Colonic mucosa (tissue), 4 donors: ENCODE measurements around the gene PIP5K1B. TPM values are rescaled to one million over a fixed set of nuclear protein-coding genes. Genes with fewer than 3 reads are reported as not detected.

Experiments
- DNase-seq: peaks from one replicate; pipeline ENCODE4 v3.0.0-alpha.2; 2020
- H3K27ac ChIP-seq: fragments of 200-600 bp; one replicate; pipeline ENCODE4 v1.8.0; 2021
- H3K27me3 ChIP-seq: fragments of 200-600 bp; one replicate; pipeline ENCODE4 v1.8.0; 2021
- H3K36me3 ChIP-seq: fragments of 200-600 bp; one replicate; pipeline ENCODE4 v1.8.0; 2021
- H3K4me1 ChIP-seq: fragments of 200-600 bp; one replicate; pipeline ENCODE4 v1.8.0; 2021; ENCODE audit warnings: mild to moderate bottlenecking
- H3K4me3 ChIP-seq: fragments of 200-600 bp; one replicate; pipeline ENCODE4 v1.8.0; 2021
- H3K9ac ChIP-seq, 2 donors: one replicate each; pipeline ENCODE4 v1.7.0; 2013; ENCODE audit warnings: control low read depth in 2 of 2, low read depth in 2 of 2, low read length in 2 of 2
- H3K9me3 ChIP-seq: fragments of 200-600 bp; one replicate; pipeline ENCODE4 v1.8.0; 2021
- CTCF ChIP-seq: fragments of 200-600 bp; IDR thresholded peaks from one replicate; pipeline ENCODE4 v1.8.0; 2022; ENCODE audit warnings: antibody characterized with exemption, mild to moderate bottlenecking
- intact Hi-C: fragments of 100-400 bp; cut with DNase I; formaldehyde crosslinking; loops from one replicate; pipeline ENCODE4 v1.14.1; 2022
- total RNA-seq, 2 donors: library from RNA; stranded (reverse); fragmentation: NEBNext Ultra II Directional in 1 of 2; extraction: Animal tissue kit (Norgen Biotek cat#: 25700) in 1 of 2; gene quantifications; one replicate each; pipeline ENCODE4 v1.2.1, GENCODE V29; 2021
- donor health status: healthy.
- donor health status: DM: no; HTN: no; CAD: no.
- donor health status: DM: no; HTN: no; CAD: no.

The PIP5K1B gene
- total RNA-seq, 2 donors from 2014 or later, result 59.2 to 74.2 TPM

DNA sequence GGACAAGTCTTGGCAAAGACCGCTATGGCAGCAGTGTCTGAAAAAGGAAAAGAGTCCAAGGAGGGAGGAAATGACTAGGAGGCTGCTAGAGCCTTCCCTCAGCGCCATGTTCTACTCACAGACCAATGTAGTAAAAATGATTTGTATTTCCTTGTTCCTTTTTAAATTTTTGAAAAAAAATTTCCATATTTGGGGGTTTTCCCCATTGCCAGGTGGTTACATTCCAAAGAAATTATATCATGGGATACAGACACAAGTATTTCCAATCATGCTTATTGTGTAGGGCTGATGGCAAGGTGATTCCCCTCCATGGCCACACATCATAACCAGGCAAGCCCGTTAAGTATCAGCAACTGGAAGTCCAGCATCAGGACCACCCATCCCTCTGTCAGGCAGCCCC lies 138.2 kb downstream of the PIP5K1B start:
- Histone ChIP-seq H3K36me3 (no peaks in the 10 kb centered on the region), H3K9me3 (no peaks in the 10 kb centered on the region), H3K4me1 (no peaks in the 10 kb centered on the region), H3K27ac (no peak overlapping the region), H3K27me3 (no peaks in the 10 kb centered on the region), H3K9ac (no peak overlapping the region), H3K4me3 (no peak overlapping the region)
- DNase-seq, result no peak
- TF ChIP-seq CTCF, result no peak
- intact Hi-C loops, result loop anchor here (10.0 kb wide), 1 partner anchor 138 kb away; the partner anchor contains the start of gene PIP5K1B

DNA sequence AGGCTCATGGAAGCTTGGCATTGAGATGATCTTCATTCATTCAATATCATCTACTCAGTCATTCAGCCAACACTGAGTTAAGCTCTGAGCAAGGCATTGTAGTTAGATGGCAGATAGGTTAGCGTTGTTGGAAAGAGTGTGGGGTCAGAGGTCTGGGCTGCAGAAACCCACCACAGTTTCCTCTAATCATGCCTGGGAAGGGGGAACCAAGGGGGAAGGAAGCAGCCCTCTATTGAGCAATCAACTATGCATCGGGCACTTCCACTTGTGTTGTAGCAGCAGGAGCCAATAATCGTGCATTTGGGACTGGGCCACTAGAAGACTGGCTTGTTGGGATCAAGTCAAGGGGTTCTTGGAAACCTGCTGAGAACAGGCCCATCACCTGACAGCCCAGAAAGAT lies 139.1 kb downstream of the PIP5K1B start:
- no peaks in the 10 kb centered on the region for H3K27me3 ChIP-seq
- H3K9me3 ChIP-seq, result no peaks in the 10 kb centered on the region
- H3K4me3 ChIP-seq, result no peak overlapping the region
- H3K27ac ChIP-seq, result no peak overlapping the region
- TF ChIP-seq CTCF, result no peak
- intact Hi-C loops, result loop anchor here (10.0 kb wide), 1 partner anchor 139 kb away; the partner anchor contains the start of gene PIP5K1B
- no peaks in the 10 kb centered on the region for H3K36me3 ChIP-seq
- H3K4me1 ChIP-seq, result no peaks in the 10 kb centered on the region
- no peak for DNase-seq
- no peak overlapping the region for H3K9ac ChIP-seq

DNA sequence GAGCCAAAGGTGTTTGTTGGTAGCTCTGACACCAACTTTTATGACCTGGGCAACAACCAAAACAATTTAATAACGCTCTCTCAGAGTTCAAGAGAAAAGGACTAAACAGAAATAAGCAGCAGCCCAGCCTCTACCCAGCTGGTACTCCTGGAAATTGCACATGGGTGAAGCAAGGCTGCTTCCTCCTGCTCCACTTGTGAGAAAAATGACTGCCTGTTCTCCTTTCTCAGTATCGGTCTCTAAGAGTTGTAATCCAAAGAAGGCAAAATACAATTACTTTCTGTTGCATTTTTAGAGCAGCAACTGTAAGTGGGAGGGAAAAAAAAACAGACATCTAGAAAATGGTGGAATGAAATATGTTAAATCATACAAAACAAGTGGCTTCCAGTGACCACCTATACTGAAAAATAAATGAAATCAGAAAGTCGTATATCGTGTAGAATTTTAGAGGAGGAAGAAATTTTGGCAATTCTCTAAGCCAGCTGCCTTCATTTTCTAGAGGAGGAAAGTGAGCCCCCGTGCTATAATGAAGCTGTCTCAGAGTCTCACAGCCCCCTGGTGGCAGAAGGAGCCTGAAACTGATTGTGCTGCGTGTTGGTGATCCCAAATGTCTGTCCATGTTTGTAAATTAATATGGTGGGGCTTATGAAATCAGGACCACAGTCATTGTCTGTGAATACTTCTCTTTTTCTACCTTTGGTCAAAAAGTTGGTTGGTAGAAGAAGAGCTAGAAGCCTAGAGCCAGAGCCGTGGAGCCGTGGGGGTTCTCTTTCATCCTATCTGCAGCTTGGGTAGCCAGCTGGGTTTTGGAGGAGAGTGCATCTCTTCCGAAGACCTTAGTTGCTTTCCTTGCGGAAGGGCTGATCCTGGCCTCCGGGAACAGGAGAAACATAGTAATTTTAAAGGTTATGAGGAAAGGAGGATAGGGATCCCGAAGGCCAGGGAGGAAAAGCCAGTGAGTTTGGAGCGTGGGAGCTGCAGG lies 139.9 kb downstream of the PIP5K1B start:
- no peaks in the 10 kb centered on the region for H3K4me1 ChIP-seq
- TF ChIP-seq CTCF, result peak; percentile 27

GRCh38 chr9:68847765-68848164 lies 142.7 kb downstream of the PIP5K1B start:
- no peak for DNase-seq
- intact Hi-C loops, result loop anchor here (10.0 kb wide), 1 partner anchor 143 kb away; the partner anchor contains the start of gene PIP5K1B
- no peak overlapping the region for H3K4me3 ChIP-seq

More for the DNA sequence above, 139.9 kb downstream of the PIP5K1B start:
- Histone ChIP-seq H3K27ac (no peak overlapping the region), H3K9me3 (no peaks in the 10 kb centered on the region), H3K27me3 (no peaks in the 10 kb centered on the region), H3K36me3 (no peaks in the 10 kb centered on the region), H3K4me3 (no peak overlapping the region), H3K9ac (no peak overlapping the region)
- DNase-seq, result peak; percentile 37
- intact Hi-C loops, result loop anchor here (10.0 kb wide), 1 partner anchor 140 kb away; the partner anchor contains the start of gene PIP5K1B

DNA sequence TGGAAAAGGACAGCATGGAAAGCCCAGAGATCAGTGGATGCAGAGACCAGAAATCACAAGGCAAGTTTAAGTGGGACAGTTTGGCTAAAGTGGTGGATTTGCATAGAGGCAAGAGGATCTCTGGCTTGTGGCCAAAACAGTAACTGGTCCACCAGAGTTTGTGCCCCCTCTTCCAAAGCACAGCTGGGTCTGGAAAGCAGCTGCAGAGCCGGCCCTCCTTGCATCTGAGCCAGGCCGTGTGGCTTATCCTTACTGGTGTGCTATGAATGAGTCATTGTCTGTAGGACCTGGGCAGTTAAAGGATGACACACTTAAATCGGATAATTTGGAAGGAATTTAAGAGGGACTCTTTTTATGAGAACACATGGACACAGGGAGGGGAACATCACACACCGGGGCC lies 146.6 kb downstream of the PIP5K1B start:
- H3K9me3 ChIP-seq, result no peaks in the 10 kb centered on the region
- TF ChIP-seq CTCF, result no peak
- H3K4me1 ChIP-seq, result no peaks in the 10 kb centered on the region
- H3K9ac ChIP-seq, result no peak overlapping the region
- no peaks in the 10 kb centered on the region for H3K27me3 ChIP-seq
- no peak for DNase-seq
- no peak overlapping the region for H3K4me3 ChIP-seq
- H3K27ac ChIP-seq, result no peak overlapping the region
- intact Hi-C loops, result no loop called here
- no peaks in the 10 kb centered on the region for H3K36me3 ChIP-seq

More at GRCh38 chr9:68847765-68848164, 142.7 kb downstream of the PIP5K1B start:
- Histone ChIP-seq H3K27ac (no peak overlapping the region), H3K27me3 (no peaks in the 10 kb centered on the region), H3K36me3 (no peaks in the 10 kb centered on the region), H3K9me3 (no peaks in the 10 kb centered on the region), H3K9ac (no peak overlapping the region), H3K4me1 (no peaks in the 10 kb centered on the region)
- no peak for TF ChIP-seq CTCF
